HG03280 (cell line): ENCODE data around the gene CRYBB1.
A peak's percentile ranks its signal among the peaks of the same experiment; 100 is the strongest.

Experiments used
- ATAC-seq: cut with Tn5 transposase; IDR thresholded peaks from one replicate; pipeline ENCODE4 v1.9.1; 2021; ENCODE audit warnings: mild to moderate bottlenecking, moderate library complexity; ENCODE audit not compliant: unreplicated experiment

The CRYBB1 gene

DNA sequence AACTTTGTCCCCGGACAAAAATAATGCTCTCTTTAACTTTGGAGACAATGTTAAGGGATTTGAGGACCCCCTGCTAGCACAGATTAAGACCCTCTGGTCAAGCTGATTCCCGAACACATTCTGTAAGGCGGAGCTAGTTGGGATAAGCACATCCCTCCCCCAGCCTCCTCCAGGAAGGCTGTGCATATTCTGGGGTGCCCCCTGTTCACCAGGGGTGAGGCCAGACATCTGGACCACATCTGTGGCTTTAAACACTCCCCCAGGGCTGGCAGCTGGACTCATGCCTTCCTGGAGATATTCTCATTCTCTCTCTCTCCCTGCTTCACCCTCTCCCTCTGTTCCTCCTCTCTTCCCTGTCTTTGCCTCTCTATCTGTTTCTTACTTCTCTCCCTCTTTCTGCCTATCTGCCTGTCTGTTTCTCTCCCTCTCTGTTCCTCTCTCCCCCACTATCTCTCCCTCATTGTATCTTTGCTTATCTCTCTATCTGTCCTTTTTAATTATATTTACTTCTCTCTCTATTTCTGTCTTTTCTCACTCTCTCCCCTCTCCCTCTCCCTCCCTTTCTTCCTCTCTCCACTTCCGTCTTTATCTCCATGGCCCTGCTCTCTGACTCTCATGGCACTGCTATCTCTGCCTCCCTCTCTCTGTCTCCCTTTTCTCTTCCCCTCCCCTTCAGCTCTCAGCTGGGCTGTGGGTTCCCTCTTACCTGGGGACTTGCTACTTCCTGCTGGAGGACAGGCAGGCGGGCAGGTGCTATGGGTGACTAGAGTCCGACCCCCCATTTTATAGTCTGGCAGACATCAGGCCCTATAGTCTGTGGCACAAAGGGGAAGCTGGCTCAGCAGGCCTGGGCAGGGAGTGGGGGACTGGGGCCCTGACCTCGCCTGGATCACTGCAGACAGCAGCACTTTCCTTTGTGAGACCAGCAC lies at the start of gene CRYBB1:
CRYBB1 (minus strand) TSS at position 757 of the 929 bp plus-strand sequence. CDS start 1,708 bp downstream, outside the sequence.
- ATAC-seq, result no peak

DNA sequence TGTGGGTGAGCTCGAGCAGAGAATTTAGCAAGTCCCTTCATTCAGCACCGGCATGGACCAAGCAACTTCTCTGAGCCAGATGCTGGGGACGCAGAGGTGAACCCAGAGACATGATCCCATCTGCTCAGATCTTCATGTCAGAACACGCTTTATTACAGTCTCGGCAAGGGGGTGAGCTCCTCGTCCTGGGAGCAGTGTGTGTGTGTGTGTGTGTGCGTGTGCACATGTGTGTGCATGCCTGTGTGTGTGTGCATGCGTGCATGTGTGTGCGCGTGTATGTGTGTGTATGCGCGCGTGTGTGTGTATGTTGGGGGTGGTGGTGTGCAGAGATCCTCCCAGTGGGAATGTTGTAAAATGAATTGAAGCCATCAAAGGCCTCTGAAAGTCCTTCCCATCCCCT lies 49.3 kb upstream of the CRYBB1 start:
- ATAC-seq, result no peak

DNA sequence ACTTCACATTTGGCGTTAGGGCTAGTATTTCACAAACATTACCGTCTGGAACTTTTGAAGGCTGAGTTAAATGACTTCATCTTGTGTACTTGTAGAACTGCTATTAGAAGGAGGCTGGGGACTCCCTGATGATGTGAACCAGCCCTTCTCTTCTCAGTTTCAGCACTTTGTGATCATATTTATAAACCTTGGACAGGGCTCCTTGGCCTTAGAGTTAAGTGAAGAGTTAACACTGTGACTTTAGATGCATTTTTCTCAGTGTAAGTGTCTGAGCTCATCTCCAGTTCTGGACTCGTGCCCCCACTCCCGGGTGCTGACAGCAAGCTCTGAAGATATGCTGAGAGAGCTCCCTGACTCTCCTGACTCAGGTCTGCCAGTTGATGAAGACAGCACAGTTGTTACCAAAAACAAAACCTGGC lies 48.0 kb upstream of the CRYBB1 start:
- no peak for ATAC-seq

DNA sequence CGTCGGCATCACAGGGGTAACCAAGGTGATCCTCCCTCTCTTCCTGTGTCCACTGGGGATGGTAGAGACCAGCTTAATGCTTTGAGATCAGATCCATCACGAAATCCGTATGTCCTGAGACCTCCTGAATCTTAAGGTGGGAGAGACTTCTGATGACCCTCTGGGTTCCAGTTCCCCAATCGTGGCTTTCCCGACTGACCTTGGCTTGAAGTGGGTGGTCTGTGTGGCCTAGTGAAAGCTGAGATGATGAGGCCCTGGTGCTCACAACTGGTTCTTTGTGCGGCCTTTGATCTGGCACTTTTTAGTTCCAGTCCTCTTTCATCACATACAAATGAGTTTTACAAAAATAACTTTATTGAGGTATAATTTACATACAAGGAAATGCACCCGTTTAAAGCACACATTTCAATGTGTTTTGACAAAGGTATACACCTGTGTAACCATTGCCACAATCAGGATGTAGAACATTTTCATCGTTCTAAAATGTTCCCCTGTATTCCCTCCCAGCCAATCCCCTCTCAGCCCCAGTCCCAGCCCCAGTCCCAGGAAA lies 45.6 kb upstream of the CRYBB1 start:
- ATAC-seq, result no peak

DNA sequence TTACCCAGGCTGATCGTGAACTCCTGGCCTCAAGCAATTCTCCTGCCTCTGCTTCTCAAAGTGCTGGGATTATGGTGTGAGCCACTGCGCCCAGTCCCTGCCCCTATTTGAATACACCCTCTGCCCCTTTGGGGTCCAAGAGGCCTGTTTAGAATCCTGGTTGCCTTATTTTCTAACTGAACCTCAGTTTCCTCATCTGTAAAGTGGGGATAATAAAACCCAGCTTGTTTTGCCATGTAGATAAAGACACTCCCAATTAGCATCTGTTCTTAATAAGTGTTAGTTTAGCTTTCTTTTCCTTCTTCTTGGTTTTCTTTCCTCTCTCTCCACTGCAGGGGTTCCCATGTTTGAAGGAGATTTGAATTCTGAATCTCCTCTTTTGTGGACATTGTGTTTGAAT lies 44.3 kb upstream of the CRYBB1 start:
- ATAC-seq, result no peak

DNA sequence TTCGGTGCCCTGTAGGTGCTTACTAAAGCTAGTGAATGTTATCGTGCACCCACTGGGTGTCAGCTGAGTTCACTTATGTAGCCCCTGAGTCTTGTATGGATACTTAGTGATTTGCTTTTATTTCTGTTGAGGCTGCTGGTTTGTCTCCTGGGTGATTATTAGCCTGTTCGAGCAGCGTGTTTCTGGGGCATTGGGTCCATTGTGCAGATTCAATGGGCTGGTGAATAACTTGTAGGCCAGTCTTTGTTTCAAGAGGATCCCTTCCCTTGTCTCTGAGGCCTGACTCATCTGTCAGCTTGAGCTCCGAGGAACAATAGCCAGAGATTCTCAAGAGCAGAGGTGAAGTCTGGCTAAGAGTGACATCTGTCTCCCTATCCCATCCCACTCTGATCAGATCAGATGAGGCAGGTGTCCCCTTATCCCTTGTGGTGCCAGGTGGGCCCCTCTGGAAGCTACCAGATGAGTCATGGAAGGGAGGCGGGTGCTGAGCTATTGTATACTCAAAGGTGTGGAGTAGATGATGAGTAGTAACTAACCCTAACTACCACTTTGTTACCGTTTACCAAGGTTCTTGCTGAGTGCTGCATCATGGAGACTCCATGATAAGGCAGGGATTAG lies 43.2 kb upstream of the CRYBB1 start:
- no peak for ATAC-seq

DNA sequence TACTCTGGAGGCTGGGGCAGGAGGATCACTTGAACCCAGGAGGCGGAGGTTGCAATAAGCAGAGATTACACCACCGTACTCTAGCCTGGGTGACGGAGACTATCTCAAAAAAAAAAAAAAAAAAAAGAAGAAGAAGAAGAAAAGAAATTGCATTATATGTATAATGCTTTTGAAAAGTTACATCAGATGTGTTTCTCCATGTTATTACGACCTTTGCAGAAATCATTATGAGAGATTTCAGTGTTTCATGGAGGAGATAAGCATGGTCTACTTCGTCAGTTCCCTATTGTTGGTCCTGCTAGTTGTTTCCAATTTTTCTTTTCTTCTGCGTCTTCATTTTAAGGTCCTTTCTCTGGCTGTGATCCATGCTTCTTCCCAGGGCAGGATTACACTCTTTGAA lies 42.5 kb upstream of the CRYBB1 start:
- ATAC-seq, result no peak

DNA sequence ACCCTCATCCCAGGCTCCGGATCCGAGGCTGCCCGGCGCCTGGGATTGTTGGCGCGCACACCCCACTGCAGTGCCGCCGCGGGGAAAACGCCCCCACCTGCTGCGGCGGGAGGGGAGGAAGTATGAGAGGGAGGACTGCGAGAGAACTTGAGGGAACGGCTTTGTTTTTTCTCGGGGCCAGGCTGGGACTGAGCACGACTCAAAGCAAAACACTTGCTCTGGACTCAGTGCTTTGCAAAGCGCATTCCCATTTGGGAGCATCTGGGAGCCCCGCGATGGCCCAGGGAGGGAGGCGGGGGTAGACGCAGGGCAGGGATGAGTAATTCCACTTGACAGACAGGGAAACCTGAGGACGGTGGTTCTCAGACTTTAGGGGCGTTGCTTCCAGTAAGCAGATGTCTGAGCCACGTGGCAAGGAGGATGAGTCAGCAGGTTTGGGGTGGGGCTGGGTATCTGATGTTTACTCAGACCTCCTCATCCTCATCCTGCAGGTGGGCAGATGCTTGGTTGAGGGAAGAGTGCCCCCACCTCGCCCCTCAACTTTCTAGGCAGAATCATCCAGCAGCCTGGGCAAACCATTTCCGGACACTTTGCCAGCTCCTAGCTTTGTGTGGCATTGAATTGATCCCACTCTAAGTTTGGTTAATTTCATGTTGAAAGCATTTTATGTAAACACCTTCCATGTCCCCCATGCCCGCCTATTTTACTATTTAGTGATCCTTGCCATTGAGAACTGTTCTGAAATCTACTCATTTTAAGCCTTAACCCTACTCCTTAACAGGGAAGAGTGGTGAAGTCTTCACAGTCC lies 41.0 kb upstream of the CRYBB1 start:
- ATAC-seq, result peak; percentile 49

DNA sequence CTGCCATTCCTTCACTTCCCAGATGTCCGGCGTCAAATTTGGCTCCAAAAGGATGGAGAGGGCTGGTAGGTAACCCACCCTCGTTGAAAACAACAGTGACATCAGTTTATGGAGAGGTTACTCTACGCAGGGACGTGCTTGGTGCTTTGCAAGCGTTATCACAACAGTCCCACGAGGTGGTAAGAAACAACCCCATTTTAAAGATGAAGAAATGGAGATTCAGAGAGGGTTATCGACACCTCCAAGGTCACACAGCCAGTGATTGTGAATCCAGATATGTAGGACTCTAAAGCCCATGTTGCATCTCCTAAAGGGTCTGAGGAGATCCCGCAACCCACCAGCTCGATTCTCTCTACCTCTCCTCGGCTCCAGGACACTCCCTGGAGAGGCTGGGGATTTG lies 40.3 kb upstream of the CRYBB1 start:
- ATAC-seq, result no peak

DNA sequence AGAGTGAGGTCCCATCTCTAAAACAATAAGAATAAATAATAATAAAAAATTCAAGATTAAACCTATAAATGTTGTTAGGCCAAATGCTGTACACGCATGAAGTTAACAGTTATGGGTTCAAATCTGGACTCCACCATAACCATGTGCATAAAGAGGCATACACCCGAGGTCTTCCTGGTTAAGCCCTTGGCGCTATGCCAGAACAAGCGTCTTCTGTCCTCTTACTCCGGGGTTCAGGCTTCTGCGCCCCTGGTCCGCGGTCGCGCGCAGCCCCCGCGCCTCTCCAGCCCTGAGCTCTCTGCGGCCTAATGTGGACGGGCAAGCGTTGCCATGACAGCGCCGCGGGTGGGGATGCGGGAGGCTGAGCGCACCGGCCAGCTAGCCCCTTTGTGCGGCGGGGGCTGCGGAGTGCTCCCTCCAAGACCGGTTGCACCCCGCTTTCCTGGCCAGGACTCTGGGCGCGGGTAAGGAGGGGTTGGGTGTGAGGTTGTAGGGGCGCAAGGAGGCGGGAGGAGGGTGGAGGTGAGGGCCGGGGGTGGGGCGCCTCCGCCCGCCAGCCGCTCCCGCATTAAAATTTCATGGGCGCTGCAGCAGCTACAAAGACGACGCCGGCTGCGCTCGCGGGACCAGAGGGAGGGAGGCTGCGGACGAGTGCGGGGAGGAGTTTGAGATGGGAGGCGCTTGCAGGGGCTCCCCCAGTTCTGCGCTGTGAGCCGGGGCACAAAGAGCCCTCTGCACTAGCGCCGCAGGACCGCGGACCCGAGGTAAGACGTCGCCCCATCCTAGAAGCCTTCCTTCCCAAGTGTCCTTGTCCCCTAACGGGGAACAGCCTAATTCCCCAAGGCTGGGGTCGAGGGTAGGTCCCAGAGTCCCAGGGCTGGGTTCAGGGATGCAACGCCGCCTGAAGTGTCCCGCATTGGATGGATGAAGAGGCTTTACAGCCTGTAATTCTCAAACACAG lies 39.3 kb upstream of the CRYBB1 start, which contains the start of gene MIAT:
MIAT (plus strand) TSS at position 698 of the 961 bp plus-strand sequence.
- ATAC-seq, result peak; percentile 62

DNA sequence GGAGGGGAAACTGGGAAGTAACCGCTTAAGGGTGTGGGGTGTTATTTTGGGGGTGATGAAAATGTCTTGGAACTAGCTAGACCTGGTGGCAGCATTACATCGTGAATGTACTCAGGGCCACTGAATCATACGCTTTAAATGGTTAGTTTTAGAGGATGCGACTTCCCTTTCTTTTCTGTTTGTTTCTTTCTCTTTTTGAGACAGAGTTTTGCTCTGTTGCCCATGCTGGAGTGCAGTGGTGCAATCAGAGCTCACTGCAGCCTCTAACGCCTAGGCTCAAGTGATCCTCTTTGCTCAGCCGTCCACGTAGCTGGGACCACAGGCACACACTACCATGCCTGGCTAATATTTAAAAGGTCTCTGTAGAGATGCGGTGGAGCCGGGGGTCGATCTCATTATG lies 34.0 kb upstream of the CRYBB1 start:
- no peak for ATAC-seq

DNA sequence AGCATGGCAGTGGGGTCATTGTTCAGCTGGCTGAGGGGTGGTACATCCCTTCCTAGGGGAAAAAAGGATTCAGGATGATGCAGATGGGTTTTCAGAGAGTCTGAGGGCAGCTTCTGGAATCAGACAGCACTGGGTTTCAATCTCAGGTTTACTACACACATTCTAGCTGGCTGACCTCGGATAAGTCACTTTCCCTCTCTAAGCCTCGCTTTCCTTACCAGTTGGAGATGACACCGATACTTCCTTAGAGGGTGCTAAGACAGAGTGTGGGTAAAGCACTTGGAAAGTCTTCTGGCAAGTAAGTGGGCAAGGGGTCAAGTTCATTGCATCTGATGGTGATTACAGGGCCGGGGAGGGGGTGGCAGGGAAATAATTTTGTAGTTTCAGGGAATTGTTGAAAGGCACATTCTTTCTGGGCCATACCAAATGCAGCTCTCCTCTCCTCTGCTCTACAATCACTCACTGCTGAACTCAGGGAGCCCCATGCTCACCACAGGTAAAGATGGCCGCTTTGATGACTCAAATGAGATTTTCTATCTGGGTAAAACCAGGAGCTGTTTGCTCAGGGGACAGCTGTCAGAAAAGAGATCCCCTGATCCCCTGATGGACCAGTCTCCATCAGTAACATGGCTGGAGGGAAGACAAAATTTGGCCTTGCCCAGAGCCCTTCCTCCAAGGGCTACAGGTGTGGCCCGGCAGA lies 33.0 kb upstream of the CRYBB1 start:
- no peak for ATAC-seq

DNA sequence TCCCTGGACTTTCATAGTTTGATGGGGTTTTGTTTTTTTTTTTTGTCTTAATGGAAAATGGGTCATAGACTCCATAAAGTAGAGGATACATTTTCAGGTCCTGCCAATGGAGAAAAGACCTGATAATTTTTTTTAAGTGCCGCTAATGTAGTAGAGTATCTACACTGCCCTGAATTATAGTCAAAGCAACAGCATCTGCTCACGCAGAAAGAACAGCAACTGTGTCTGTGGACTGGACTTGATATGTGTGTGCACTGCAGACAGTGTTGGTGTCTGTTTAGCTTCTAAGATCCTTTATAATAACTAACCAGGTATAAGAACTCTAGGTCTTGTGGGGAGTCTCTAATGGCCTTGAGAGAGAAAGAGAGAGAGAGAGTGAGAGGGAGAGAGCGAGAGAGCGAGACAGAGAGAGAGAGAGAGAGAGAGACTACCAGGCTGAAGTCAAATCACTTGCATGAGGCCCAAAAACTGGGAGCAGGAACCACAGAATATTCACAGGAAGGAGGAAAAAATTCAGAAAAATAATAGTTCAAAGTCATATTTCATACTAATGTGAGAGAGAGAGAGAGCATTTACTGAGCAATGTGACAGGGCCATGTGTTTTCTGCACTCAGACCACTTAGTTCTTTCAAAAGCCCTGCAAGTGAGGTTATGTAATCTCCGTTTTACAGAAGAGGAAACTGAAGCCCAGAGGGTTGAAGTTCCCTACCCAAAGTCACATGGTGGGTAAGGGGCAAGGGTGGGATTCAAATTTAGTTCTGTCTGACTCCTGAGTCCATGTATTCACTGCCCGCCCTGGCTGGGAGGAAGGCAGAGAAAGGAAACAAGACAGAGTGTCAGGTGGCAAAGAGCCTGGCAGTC lies 30.9 kb upstream of the CRYBB1 start:
- no peak for ATAC-seq

DNA sequence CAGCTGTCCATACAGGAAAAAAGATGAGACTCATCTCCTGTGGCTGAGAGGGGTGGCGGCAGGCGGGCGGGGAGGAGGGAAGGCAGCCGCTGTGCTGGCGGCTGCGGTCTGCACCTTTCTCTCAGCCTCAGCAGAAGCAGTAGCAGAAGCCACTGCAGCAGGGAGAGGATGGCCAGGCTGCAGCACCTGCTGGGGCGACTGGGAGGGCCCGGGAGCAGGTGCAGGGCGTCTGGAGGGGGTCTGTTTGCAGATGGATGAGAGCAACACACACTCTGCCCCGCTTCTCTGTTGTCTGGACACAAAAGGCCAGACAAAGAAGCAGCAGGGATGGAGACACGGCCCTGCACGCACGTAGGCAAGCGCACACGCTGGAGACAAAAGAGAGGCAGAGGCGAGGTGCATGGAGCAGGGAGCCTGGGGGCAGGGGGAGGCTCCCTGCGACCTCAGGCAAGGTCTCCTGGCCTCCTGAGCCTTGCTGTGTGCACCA lies 30.2 kb upstream of the CRYBB1 start:
- ATAC-seq, result no peak

DNA sequence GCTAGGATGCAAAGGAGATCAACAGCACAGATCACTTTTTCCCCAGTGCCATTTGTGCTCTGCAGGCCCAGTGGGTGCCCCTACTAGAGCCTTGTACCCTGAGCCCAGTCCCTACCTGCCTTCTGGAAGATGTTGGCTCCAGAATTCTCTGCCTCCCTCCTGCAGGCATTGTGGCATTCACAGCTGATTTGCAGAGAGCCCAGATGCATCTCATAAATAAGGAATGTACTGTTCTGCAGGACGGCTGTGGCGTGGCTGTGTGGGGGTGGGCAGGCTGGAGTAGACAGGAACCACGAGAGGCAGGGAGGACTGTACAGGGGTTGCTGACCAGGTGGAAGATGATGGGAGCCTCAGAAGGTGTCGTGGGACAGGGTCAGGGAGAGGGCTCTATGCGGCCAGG lies 28.3 kb upstream of the CRYBB1 start:
- ATAC-seq, result no peak

DNA sequence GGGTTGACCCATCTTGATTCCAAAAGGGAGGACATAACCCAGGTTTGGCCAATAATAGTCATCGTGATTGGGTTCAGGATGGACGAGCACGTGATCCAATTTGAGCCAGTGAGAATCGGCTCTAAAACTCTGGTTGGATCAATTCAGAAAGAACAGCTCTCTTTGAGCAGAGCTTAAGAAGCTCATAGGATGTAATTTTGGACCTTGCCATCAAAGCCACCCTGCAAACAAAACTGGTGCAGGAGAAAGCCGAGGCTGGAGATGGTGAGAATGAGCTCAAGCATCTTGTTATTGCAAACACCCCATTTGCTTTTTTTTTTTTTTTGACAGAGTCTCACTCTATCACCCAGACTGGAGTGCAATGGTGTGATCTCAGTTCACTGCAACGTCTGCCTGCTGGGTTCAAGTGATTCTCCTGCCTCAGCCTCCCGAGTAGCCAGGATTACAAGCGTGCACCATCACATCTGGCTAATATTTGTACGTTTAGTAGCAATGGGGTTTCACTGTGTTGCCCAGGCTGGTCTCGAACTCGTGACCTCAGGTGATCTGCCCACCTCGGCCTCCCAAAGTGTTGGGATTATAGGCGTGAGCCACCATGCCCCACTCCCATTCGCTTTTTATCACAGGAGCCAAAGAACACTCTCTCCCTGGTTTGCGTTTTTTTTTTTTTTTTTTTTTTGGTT lies 25.7 kb upstream of the CRYBB1 start:
- ATAC-seq, result no peak
